Measurements from ENCODE around the gene SLC35A4.
A peak's percentile ranks its signal among the peaks of the same experiment; 100 is the strongest.

DNA sequence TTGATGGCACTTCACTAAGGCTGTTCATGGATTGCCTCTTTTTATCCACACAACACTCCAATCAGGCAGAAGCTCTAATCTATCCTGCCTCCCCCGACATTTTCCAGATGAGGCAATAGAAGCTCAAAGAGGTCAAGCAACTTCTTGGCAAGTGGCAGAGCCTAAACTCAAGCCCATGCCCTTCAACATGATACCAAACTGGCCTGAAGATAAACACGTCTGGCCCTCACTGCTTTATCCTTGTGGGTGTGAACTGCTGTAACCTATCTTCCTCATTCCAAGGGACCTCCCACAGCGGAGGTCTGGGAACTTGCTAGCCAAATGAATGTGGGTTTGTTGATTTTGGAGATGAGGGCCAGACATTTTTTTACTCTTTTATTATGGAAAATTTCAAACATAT lies 9.5 kb downstream of the SLC35A4 start:
- TF ChIP-seq SP1 (IDR thresholded peaks at IDR 0.05) (peak; percentile 88), CTCF (IDR thresholded peaks at IDR 0.05; ENCODE audit: low read depth, low read length, missing input control) (no peak), EGR1 (IDR thresholded peaks at IDR 0.05; ENCODE audit: low read depth in 2 of 2) (peak; percentile 78 to 96), TAF1 (conservative IDR thresholded peaks at IDR 0.05) (no peak), REST (IDR thresholded peaks at IDR 0.05) (peak; percentile 68), RAD21 (IDR thresholded peaks at IDR 0.05) (peak; percentile 53 to 68), NR2F2 (IDR thresholded peaks at IDR 0.05) (peak; percentile 98), JUND (IDR thresholded peaks at IDR 0.05) (peak; percentile 29 to 79), YY1 (IDR thresholded peaks at IDR 0.05) (peak; percentile 92)
